Right lobe of liver (tissue), 6 donors: ENCODE measurements around the gene RPL6. TPM values are rescaled to one million over a fixed set of nuclear protein-coding genes. Genes with fewer than 3 reads are reported as not detected.

Experiments
- ATAC-seq, 4 donors: fragments of 200-7000 bp; cut with Tn5 transposase; one replicate each; pipeline ENCODE4 v1.9.1; 2020; ENCODE audit warnings: mild to moderate bottlenecking in 4 of 4, moderate library complexity in 4 of 4
- DNase-seq, 3 donors: peaks; one replicate each; pipeline ENCODE4 v3.0.0-alpha.2; 2020
- H3K27ac ChIP-seq, 3 donors: fragments of 200-600 bp; one replicate each; pipeline ENCODE4 v1.8.0; 2022
- H3K27me3 ChIP-seq, 2 donors: fragments of 200-600 bp; one replicate each; pipeline ENCODE4 v1.8.0; 2022
- H3K36me3 ChIP-seq, 4 donors: fragments of 200-600 bp; sonication (generic) in 1 of 4; one replicate each; pipeline versions ENCODE4 v1.5.1 to v1.8.0; 2017 to 2022; ENCODE audit warnings: control low read depth in 1 of 4
- H3K4me1 ChIP-seq, 4 donors: fragments of 200-600 bp; sonication (generic) in 1 of 4; one replicate each; pipeline versions ENCODE4 v1.5.1 to v1.8.0; 2017 to 2022; ENCODE audit warnings: control low read depth in 1 of 4
- H3K4me3 ChIP-seq, 3 donors: fragments of 200-600 bp; one replicate each; pipeline ENCODE4 v1.8.0; 2022
- H3K9me3 ChIP-seq, 4 donors: fragments of 200-600 bp; sonication (generic) in 1 of 4; one replicate each; pipeline versions ENCODE4 v1.5.1 to v1.8.0; 2017 to 2022; ENCODE audit warnings: control low read depth in 1 of 4
- POLR2A ChIP-seq: fragments of 450-650 bp; IDR thresholded peaks from one replicate; pipeline ENCODE4 v1.6.1; 2017; ENCODE audit warnings: antibody characterized with exemption, mild to moderate bottlenecking
- WGBS: methylation state at CpG from one replicate; pipeline ENCODE4 v1.1.6; 2018; ENCODE audit warnings: low coverage, low lambda C conversion rate; ENCODE audit not compliant: insufficient coverage; ENCODE audit errors: missing lambda C conversion rate; 5-methylcytosine and 5-hydroxymethylcytosine counted together
- intact Hi-C, 2 donors: fragments of 100-400 bp; cut with DNase I; formaldehyde crosslinking; loops; one replicate each; pipeline versions ENCODE4 v1.11.2 to v1.14.1; 2022
- total RNA-seq, 6 experiments: library from RNA; depleted of rRNA in 2 of 6; stranded (reverse); fragments of >200 nt in 2 of 6; fragmentation: NEBNext Ultra II Directional in 3 of 6; extraction: Animal tissue kit (Norgen Biotek cat#: 25700) in 3 of 6; gene quantifications; one replicate each; pipeline versions ENCODE4 v1.1.0 to v1.2.4, GENCODE V29; 2016 to 2023
- TF ChIP-seq, protein P1 (sequence below), 4 donors: fragments of 200-600 bp in 3 of 4; fragments of 450-650 bp in 1 of 4; IDR thresholded peaks; one replicate each; pipeline versions ENCODE4 v1.5.1 to v1.8.0; 2016 to 2022; ENCODE audit warnings: antibody characterized with exemption in 4 of 4, mild to moderate bottlenecking in 2 of 4
- donor health status: DM: no; HTN: yes; CAD: no.
- donor health status: DM: no; HTN: no; CAD: no.
- donor health status: DM: no; HTN: no; CAD: no.
- donor health status: DM: no; HTN: yes; CAD: no.
- donor health status: DM: no; HTN: yes; CAD: no.

RPL6 gene
- total RNA-seq, 6 experiments from 2014 or later, result 393 to 887 (median 470) TPM

- 100% methylated on average over 3 of the region's 4 CpGs for WGBS
- no peaks in the 10 kb centered on the region for H3K36me3 ChIP-seq
- no peaks in the 10 kb centered on the region for H3K9me3 ChIP-seq
- intact Hi-C loops, result loop anchor here (10.0 kb wide), 1 partner anchor 194 kb away; no protein-coding TSS in a partner anchor
- no peak for ATAC-seq
- no peak overlapping the region for H3K4me3 ChIP-seq
- no peaks in the 10 kb centered on the region for H3K27me3 ChIP-seq
- TF ChIP-seq POLR2A, result no peak
- TF ChIP-seq, protein P1, sequence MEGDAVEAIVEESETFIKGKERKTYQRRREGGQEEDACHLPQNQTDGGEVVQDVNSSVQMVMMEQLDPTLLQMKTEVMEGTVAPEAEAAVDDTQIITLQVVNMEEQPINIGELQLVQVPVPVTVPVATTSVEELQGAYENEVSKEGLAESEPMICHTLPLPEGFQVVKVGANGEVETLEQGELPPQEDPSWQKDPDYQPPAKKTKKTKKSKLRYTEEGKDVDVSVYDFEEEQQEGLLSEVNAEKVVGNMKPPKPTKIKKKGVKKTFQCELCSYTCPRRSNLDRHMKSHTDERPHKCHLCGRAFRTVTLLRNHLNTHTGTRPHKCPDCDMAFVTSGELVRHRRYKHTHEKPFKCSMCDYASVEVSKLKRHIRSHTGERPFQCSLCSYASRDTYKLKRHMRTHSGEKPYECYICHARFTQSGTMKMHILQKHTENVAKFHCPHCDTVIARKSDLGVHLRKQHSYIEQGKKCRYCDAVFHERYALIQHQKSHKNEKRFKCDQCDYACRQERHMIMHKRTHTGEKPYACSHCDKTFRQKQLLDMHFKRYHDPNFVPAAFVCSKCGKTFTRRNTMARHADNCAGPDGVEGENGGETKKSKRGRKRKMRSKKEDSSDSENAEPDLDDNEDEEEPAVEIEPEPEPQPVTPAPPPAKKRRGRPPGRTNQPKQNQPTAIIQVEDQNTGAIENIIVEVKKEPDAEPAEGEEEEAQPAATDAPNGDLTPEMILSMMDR (IDR thresholded peaks at IDR 0.05), result no peak
- no peak for DNase-seq
- peaks cover 0 to 2% (median 0%) of the 10 kb centered on the region in 4 donors for H3K4me1 ChIP-seq
- H3K27ac ChIP-seq, result no peak overlapping the region
Measured at GRCh38 chr12:112389228-112389627, 20.2 kb downstream of the RPL6 start.

DNA sequence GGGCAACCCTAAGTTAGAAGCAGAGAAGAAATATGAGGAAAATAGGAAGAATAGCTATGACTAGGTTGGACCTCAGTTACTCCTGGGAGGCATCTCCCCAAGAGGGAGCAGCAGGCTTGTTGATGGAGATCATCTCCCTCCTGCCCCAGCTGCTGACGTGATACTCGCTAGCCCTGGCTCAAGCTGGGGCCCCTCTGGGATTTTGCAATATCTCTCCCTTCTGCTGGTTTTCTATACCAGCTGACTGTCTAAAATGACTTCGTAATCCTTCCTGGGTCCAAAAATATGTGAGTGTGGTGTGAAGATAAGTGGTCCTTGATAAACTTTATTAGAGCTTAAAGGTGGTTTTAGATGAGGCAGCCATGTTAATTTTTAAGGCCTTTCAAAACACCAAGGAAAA is 22.7 kb downstream of the RPL6 start:
- H3K4me1 ChIP-seq, result peaks cover 0 to 5% (median under 1%) of the 10 kb centered on the region in 4 donors
- no peaks in the 10 kb centered on the region for H3K36me3 ChIP-seq
- TF ChIP-seq, protein P1 (IDR thresholded peaks at IDR 0.05), result no peak
- TF ChIP-seq POLR2A, result no peak
- 45% methylated on average over 3 of the region's 3 CpGs for WGBS
- no peak overlapping the region for H3K27ac ChIP-seq
- no peak overlapping the region for H3K4me3 ChIP-seq
- ATAC-seq (no peak), DNase-seq (no peak)
- no peaks in the 10 kb centered on the region for H3K27me3 ChIP-seq
- no peaks in the 10 kb centered on the region for H3K9me3 ChIP-seq
- intact Hi-C loops, result loop anchor here (10.0 kb wide), 1 partner anchor 192 kb away; no protein-coding TSS in a partner anchor

GRCh38 chr12:112382866-112383265 is 26.5 kb downstream of the RPL6 start:
- H3K9me3 ChIP-seq, result no peaks in the 10 kb centered on the region
- DNase-seq (no peak), ATAC-seq (no peak)
- intact Hi-C loops, result loop anchor here (10.0 kb wide), 1 partner anchor 188 kb away; no protein-coding TSS in a partner anchor
- peak overlapping the region in 2 of 3 donors; percentile 70 to 77 for H3K27ac ChIP-seq
- H3K4me1 ChIP-seq, result peaks cover 0 to 10% (median under 1%) of the 10 kb centered on the region in 4 donors
- TF ChIP-seq POLR2A, result no peak
- TF ChIP-seq, protein P1 (IDR thresholded peaks at IDR 0.05), result no peak
- 89% methylated on average over 8 of the region's 11 CpGs for WGBS
- H3K36me3 ChIP-seq, result no peaks in the 10 kb centered on the region
- H3K27me3 ChIP-seq, result no peaks in the 10 kb centered on the region
- H3K4me3 ChIP-seq, result peak overlapping the region in 2 of 3 donors; percentile 98

- intact Hi-C loops, result loop anchor here (10.0 kb wide), 1 partner anchor 187 kb away; no protein-coding TSS in a partner anchor
- Histone ChIP-seq H3K27ac (peak within 1 kb of the TSS; percentile 29 to 77 (median 70)), H3K27me3 (no peaks in the 10 kb centered on the region), H3K9me3 (no peaks in the 10 kb centered on the region), H3K4me1 (peaks cover 0 to 10% (median 0%) of the 10 kb centered on the region in 4 donors), H3K4me3 (peak within 1 kb of the TSS; percentile 94 to 98 (median 98)), H3K36me3 (no peaks in the 10 kb centered on the region)
- DNase-seq, result peak; percentile 98
- 2% methylated on average over 4 of the region's 106 CpGs for WGBS
- peak; percentile 62 for TF ChIP-seq POLR2A
- TF ChIP-seq, protein P1 (IDR thresholded peaks at IDR 0.05), result no peak
- ATAC-seq, result peak; percentile 99 to 100 (median 100)
Measured at GRCh38 chr12:112381883-112382796, 27.3 kb downstream of the RPL6 start, which contains the start of gene HECTD4. TSS of gene HECTD4 (minus strand) at chr12:112382431. CDS start at chr12:112382128, 303 bp downstream.
